GM20000 (cell line): ENCODE measurements around the gene RASL12.
A peak's percentile ranks its signal among the peaks of the same experiment; 100 is the strongest.
"Not testable (repeated sequence)": the region's sequence is repeated elsewhere in the genome, so short reads cannot be mapped to it uniquely, and the experiment has no call there.

Source experiments
- DNase-seq: peaks from one replicate; pipeline ENCODE4 v3.0.0; 2012; ENCODE audit warnings: low spot score
- CTCF ChIP-seq: IDR thresholded peaks from 2 replicates; pipeline ENCODE4 v1.5.1; 2012; ENCODE audit warnings: mild to moderate bottlenecking, control low read depth; ENCODE audit errors: extremely low read depth, missing control alignments

Gene RASL12

GRCh38 chr15:65102912-65103311, 35.1 kb upstream of the RASL12 start:
- DNase-seq = no peak
- no peak for TF ChIP-seq CTCF

- no peak for TF ChIP-seq CTCF
These were observed 34.3 kb upstream of the RASL12 start for GRCh38 chr15:65101891-65102708.

DNA sequence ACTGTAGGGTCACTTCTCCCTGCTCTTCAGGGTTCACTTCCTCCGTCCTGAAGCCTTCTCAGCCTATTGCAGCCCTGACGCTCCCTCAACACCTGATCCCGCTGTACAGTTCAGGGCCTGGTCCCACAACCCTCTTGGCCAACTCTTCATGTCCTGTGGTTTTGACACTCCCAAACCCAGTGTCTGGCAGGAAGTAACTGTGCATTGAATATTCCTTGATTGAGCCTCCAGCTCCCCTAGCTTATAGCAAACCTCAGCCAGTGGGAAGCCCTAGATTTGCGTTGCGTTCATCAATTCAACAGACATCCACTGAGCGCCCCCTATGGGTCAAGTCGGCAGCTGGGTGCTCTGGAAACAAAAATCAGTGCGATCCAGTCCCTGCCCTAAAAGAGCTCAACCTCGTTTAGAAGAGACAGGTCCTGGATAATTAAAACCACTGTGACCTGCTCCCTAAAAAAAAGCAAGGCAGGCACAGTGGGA, 33.7 kb upstream of the RASL12 start:
- TF ChIP-seq CTCF = peak; percentile 53
- DNase-seq = peak; percentile 85

More at GRCh38 chr15:65101891-65102708, 34.3 kb upstream of the RASL12 start:
- DNase-seq = no peak

- no peak for TF ChIP-seq CTCF
- DNase-seq = no peak
These were observed 32.7 kb upstream of the RASL12 start for GRCh38 chr15:65100442-65100841.

- not testable (repeated sequence) for DNase-seq
These were observed 32.0 kb upstream of the RASL12 start for GRCh38 chr15:65099801-65100200.

DNA sequence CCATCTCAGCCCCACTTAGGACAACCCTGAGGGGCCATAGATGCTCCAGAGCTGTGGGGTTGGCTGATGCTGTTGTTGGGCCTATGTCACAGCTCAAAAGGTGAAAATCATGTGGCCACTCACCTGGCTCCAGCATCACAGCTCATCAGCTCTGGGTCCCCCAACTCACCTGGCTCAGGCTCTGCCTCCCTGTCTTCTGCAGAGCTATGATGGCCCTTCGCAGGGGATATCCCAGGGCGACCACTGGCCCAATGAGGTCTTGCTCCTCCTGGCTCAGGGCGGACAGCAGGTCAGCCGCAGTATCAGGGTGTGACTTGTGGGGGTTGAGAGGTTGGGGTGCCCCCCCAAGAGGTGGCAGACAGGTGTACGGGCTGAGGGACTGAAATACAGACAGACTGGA, 31.5 kb upstream of the RASL12 start:
- DNase-seq = no peak
- TF ChIP-seq CTCF = no peak

GRCh38 chr15:65097651-65098263, 30.0 kb upstream of the RASL12 start:
- no peak for DNase-seq
- TF ChIP-seq CTCF = no peak
